Measurements from ENCODE around the gene RILP.

DNA sequence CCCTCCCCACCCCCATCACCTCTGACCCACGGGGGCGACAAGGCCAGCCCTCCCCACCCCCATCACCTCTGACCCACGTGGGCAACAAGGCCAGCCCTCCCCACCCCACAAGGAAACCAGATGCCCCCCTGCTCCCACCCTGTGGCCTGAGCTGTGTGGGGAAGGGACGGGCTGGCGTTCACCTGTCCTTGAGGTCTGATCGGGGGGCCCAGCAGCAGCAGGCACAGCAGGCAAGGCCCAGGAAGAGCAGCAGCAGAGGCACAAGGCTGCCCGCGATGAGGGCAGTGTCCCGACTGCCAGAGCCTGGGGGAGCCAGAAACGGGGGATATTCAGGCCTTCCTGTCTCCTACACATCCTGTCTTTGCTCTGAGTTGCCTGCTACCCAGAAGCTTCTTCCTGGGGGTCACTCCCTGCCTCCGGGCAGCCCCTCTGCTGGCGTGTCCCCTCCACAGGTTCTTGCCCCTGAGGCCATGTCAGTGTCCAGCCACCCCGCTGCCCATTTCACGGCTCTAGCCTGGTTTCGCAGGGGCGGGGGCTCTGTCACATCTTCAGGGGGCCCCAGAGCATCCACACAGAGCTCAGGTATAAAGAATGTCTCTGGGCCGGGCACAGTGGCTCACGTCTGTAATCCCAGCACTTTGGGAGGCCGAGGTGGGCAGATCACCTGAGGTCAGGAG, 10.9 kb downstream of the RILP start:
- TF ChIP-seq MEF2B (IDR thresholded peaks at IDR 0.05; ENCODE audit: partially characterized antibody, poor library complexity, severe bottlenecking), result no peak
- TF ChIP-seq, protein P1, sequence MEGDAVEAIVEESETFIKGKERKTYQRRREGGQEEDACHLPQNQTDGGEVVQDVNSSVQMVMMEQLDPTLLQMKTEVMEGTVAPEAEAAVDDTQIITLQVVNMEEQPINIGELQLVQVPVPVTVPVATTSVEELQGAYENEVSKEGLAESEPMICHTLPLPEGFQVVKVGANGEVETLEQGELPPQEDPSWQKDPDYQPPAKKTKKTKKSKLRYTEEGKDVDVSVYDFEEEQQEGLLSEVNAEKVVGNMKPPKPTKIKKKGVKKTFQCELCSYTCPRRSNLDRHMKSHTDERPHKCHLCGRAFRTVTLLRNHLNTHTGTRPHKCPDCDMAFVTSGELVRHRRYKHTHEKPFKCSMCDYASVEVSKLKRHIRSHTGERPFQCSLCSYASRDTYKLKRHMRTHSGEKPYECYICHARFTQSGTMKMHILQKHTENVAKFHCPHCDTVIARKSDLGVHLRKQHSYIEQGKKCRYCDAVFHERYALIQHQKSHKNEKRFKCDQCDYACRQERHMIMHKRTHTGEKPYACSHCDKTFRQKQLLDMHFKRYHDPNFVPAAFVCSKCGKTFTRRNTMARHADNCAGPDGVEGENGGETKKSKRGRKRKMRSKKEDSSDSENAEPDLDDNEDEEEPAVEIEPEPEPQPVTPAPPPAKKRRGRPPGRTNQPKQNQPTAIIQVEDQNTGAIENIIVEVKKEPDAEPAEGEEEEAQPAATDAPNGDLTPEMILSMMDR (IDR thresholded peaks at IDR 0.05 in 2 of 3, conservative IDR thresholded peaks at IDR 0.05 in 1 of 3; ENCODE audit: control insufficient read depth in 2 of 3, extremely low read depth in 1 of 3, insufficient read depth in 1 of 3, low read depth in 3 of 3, low read length in 3 of 3), result no peak
- TF ChIP-seq ZNF274 (IDR thresholded peaks at IDR 0.05; ENCODE audit: insufficient read depth, insufficient read length), result no peak
- TF ChIP-seq EZH2 (IDR thresholded peaks at IDR 0.05; ENCODE audit: borderline replicate concordance, control insufficient read depth, low read depth, low read length), result no peak
- TF ChIP-seq, protein P2, sequence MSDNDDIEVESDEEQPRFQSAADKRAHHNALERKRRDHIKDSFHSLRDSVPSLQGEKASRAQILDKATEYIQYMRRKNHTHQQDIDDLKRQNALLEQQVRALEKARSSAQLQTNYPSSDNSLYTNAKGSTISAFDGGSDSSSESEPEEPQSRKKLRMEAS (IDR thresholded peaks at IDR 0.05; ENCODE audit: low read depth, low read length), result no peak
- no peak for TF ChIP-seq SIN3A (IDR thresholded peaks at IDR 0.05; ENCODE audit: low read depth, low read length)
- no peak for TF ChIP-seq POLR2A (IDR thresholded peaks at IDR 0.05; ENCODE audit: low read depth, low read length)
- no peak for TF ChIP-seq ZZZ3 (IDR thresholded peaks at IDR 0.05; ENCODE audit: control insufficient read depth, insufficient read length, low read depth)
- TF ChIP-seq YY1 (IDR thresholded peaks at IDR 0.05; ENCODE audit: low read depth, low read length), result no peak

All from GM12878 (cell line).